DOHH2 (cell line): ENCODE data around the gene SH3RF3.

ENCODE experiments used
- H3F3A ChIP-seq: fragments of 200-600 bp; sonication (generic), shearing (Covaris generic); 2 replicates; pipeline ENCODE4 v1.6.0; 2016; ENCODE audit warnings: antibody characterized with exemption, mild to moderate bottlenecking; ENCODE audit not compliant: control insufficient read depth, insufficient read depth
- H3K27ac ChIP-seq: fragments of 200-600 bp; sonication (generic); 2 replicates; pipeline ENCODE4 v1.5.1; 2014; ENCODE audit warnings: low read depth, mild to moderate bottlenecking, low read length, moderate library complexity
- H3K27me3 ChIP-seq: fragments of 200-600 bp; sonication (generic); 2 replicates; pipeline ENCODE4 v1.6.1; 2014; ENCODE audit warnings: mild to moderate bottlenecking, low read length, mixed read lengths; ENCODE audit not compliant: control insufficient read depth
- H3K36me3 ChIP-seq: fragments of 200-600 bp; sonication (generic); 2 replicates; pipeline ENCODE4 v1.6.1; 2014; ENCODE audit warnings: mild to moderate bottlenecking, low read length, moderate library complexity, mixed read lengths; ENCODE audit not compliant: control insufficient read depth
- H3K4me1 ChIP-seq: fragments of 200-600 bp; sonication (generic); 2 replicates; pipeline ENCODE4 v1.6.1; 2014; ENCODE audit warnings: mild to moderate bottlenecking, low read length, mixed read lengths; ENCODE audit not compliant: control insufficient read depth
- H3K4me2 ChIP-seq: fragments of 200-600 bp; sonication (generic); 2 replicates; pipeline ENCODE4 v1.6.0; 2014; ENCODE audit warnings: mild to moderate bottlenecking, low read length, moderate library complexity
- H3K4me3 ChIP-seq: fragments of 200-600 bp; sonication (generic); 2 replicates; pipeline ENCODE4 v1.5.1; 2014; ENCODE audit warnings: mild to moderate bottlenecking, low read length, mixed read lengths
- H3K79me2 ChIP-seq: fragments of 200-600 bp; sonication (generic); 2 replicates; pipeline ENCODE4 v1.6.1; 2014; ENCODE audit warnings: mild to moderate bottlenecking, low read length, mixed read lengths; ENCODE audit not compliant: control insufficient read depth
- H3K9me2 ChIP-seq: fragments of 200-600 bp; sonication (generic); replicated peaks from 2 replicates; pipeline ENCODE4 v1.6.1; 2014; ENCODE audit warnings: mild to moderate bottlenecking, low read length, mixed read lengths; ENCODE audit not compliant: control insufficient read depth
- H3K9me3 ChIP-seq: fragments of 200-600 bp; sonication (generic); 2 replicates; pipeline ENCODE4 v1.6.1; 2014; ENCODE audit warnings: antibody characterized with exemption, low read length, mixed read lengths; ENCODE audit not compliant: control insufficient read depth, insufficient read depth
- H4K20me1 ChIP-seq: fragments of 200-600 bp; sonication (generic); 2 replicates; pipeline ENCODE4 v1.6.0; 2014; ENCODE audit warnings: low read depth, mild to moderate bottlenecking, antibody characterized with exemption, low read length, moderate library complexity; ENCODE audit not compliant: control insufficient read depth, insufficient read depth
- CTCF ChIP-seq: fragments of 200-600 bp; sonication (generic); IDR thresholded peaks from one replicate; pipeline ENCODE4 v1.5.1; 2014; ENCODE audit warnings: antibody characterized with exemption, mild to moderate bottlenecking, low read depth, low read length; ENCODE audit not compliant: poor library complexity, severe bottlenecking
- EZH2phosphoT487 ChIP-seq: fragments of 200-600 bp; sonication (generic); IDR thresholded peaks from 2 replicates; pipeline ENCODE4 v1.6.1; 2017; ENCODE audit warnings: borderline replicate concordance, mild to moderate bottlenecking, antibody characterized with exemption, low read length, moderate library complexity, mixed read lengths

Gene SH3RF3

DNA sequence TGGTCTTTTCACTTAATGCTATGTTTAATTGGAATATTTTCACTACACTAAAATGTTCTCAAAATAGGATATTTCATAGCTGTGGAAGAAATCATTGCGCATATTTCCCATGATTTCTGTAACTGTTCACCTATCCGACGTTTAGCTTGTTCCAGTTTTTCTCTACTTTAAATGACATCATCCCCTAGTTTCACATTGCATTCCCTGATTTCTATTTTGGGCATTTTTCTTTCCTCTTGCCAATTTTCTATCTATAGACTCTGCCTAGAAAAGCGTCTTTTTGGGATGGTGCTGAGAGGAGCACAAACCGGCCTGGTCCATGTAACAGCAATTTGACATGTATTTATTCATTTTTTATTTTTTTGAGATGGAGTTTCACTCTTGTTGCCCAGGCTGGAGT is 163.4 kb downstream of the SH3RF3 start:
- Histone ChIP-seq H3K36me3 (no peaks in the 10 kb centered on the region), H3K4me1 (no peaks in the 10 kb centered on the region), H3K27ac (no peak overlapping the region), H3K9me2 (no peaks in the 10 kb centered on the region), H3K79me2 (no peaks in the 10 kb centered on the region), H3K27me3 (no peaks in the 10 kb centered on the region), H4K20me1 (no peaks in the 10 kb centered on the region), H3K4me3 (no peak overlapping the region), H3K4me2 (no peak overlapping the region), H3F3A (no peaks in the 10 kb centered on the region), H3K9me3 (no peaks in the 10 kb centered on the region)
- no peak for TF ChIP-seq EZH2phosphoT487
- TF ChIP-seq CTCF: no peak

DNA sequence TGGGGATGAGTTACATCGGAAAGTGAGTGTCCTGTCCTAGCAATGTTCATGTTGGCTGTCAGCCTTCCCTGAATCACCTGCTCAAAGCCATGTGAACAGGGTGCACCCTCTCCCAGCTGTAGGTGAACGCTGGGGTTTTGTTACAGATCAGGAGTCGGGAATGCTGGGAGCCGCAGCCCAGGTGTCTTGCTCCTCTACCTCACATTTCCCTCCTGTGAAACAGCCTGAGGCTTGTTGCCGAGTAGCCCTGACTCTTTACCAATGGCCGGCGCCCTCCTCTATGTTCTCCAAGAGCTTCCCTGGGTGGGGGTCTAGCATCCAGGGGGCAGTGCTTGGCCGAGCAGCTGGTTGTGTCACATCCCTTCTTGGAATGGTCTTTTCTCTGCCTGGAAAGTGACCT is 164.7 kb downstream of the SH3RF3 start:
- Histone ChIP-seq H3K27me3 (no peaks in the 10 kb centered on the region), H3K4me2 (no peak overlapping the region), H3K4me1 (no peaks in the 10 kb centered on the region), H3K36me3 (no peaks in the 10 kb centered on the region), H3K9me2 (no peaks in the 10 kb centered on the region), H3F3A (no peaks in the 10 kb centered on the region), H3K79me2 (no peaks in the 10 kb centered on the region), H4K20me1 (no peaks in the 10 kb centered on the region), H3K4me3 (no peak overlapping the region), H3K27ac (no peak overlapping the region), H3K9me3 (no peaks in the 10 kb centered on the region)
- TF ChIP-seq CTCF (no peak), EZH2phosphoT487 (no peak)

- Histone ChIP-seq H3K9me2 (no peaks in the 10 kb centered on the region), H3K79me2 (no peaks in the 10 kb centered on the region), H3K27ac (no peak overlapping the region), H3K9me3 (no peaks in the 10 kb centered on the region), H3K4me2 (no peak overlapping the region), H3K4me1 (no peaks in the 10 kb centered on the region), H3F3A (no peaks in the 10 kb centered on the region), H3K36me3 (no peaks in the 10 kb centered on the region), H3K27me3 (no peaks in the 10 kb centered on the region), H3K4me3 (no peak overlapping the region), H4K20me1 (no peaks in the 10 kb centered on the region)
- TF ChIP-seq CTCF (no peak), EZH2phosphoT487 (no peak)
Measured at GRCh38 chr2:109294523-109294922, 165.5 kb downstream of the SH3RF3 start.
